Left ventricle myocardium inferior (tissue), 1 donor: ENCODE results near the gene CDK6. TPM values are rescaled to one million over a fixed set of nuclear protein-coding genes. Genes with fewer than 3 reads are reported as not detected.

Experiments
- DNase-seq: peaks from one replicate; pipeline ENCODE4 v3.0.0-alpha.2; 2020
- H3K27ac ChIP-seq: fragments of 200-600 bp; replicated peaks from 2 replicates; pipeline ENCODE4 v1.8.0; 2021
- H3K27me3 ChIP-seq: fragments of 200-600 bp; 2 replicates; pipeline ENCODE4 v1.8.0; 2021; ENCODE audit warnings: low read depth
- H3K36me3 ChIP-seq: fragments of 200-600 bp; 2 replicates; pipeline ENCODE4 v1.8.0; 2021
- H3K4me1 ChIP-seq: fragments of 200-600 bp; 2 replicates; pipeline ENCODE4 v1.8.0; 2021
- H3K4me3 ChIP-seq: fragments of 200-600 bp; 2 replicates; pipeline ENCODE4 v1.8.0; 2021; ENCODE audit warnings: mild to moderate bottlenecking, moderate library complexity
- H3K9me3 ChIP-seq: fragments of 200-600 bp; replicated peaks from 2 replicates; pipeline ENCODE4 v1.8.0; 2021
- intact Hi-C: fragments of 100-400 bp; cut with micrococcal nuclease; formaldehyde crosslinking; loops from one replicate; pipeline ENCODE4 v1.11.0; 2022
- total RNA-seq: library from RNA; stranded (reverse); fragmentation: NEBNext Ultra II Directional; extraction: Animal tissue kit (Norgen Biotek cat#: 25700); gene quantifications from one replicate; pipeline ENCODE4 v1.2.1, GENCODE V29; 2021
- TF ChIP-seq, protein P1 (sequence below): fragments of 200-600 bp; IDR thresholded peaks from 2 replicates; pipeline ENCODE4 v1.8.0; 2021; ENCODE audit warnings: antibody characterized with exemption, mild to moderate bottlenecking, borderline replicate concordance
- donor health status: DM: no; HTN: yes; CAD: no; lungs with severe emphysema.

CDK6 gene
- total RNA-seq, 1 donor from 2014 or later, result 16.5 TPM

- Histone ChIP-seq H3K9me3 (peaks cover 9% of the 10 kb centered on the region), H3K27me3 (no peaks in the 10 kb centered on the region), H3K4me3 (no peak overlapping the region), H3K36me3 (no peaks in the 10 kb centered on the region), H3K27ac (no peak overlapping the region), H3K4me1 (peaks cover 30% of the 10 kb centered on the region)
- intact Hi-C loops, result no loop called here
- TF ChIP-seq, protein P1, sequence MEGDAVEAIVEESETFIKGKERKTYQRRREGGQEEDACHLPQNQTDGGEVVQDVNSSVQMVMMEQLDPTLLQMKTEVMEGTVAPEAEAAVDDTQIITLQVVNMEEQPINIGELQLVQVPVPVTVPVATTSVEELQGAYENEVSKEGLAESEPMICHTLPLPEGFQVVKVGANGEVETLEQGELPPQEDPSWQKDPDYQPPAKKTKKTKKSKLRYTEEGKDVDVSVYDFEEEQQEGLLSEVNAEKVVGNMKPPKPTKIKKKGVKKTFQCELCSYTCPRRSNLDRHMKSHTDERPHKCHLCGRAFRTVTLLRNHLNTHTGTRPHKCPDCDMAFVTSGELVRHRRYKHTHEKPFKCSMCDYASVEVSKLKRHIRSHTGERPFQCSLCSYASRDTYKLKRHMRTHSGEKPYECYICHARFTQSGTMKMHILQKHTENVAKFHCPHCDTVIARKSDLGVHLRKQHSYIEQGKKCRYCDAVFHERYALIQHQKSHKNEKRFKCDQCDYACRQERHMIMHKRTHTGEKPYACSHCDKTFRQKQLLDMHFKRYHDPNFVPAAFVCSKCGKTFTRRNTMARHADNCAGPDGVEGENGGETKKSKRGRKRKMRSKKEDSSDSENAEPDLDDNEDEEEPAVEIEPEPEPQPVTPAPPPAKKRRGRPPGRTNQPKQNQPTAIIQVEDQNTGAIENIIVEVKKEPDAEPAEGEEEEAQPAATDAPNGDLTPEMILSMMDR, result no peak
- no peak for DNase-seq
These were observed 133.8 kb downstream of the CDK6 start for GRCh38 chr7:92702535-92702934.

GRCh38 chr7:92699966-92700514 lies 136.3 kb downstream of the CDK6 start:
- TF ChIP-seq, protein P1, result no peak
- Histone ChIP-seq H3K36me3 (no peaks in the 10 kb centered on the region), H3K27ac (peak overlapping the region; percentile 88), H3K4me1 (peaks cover 55% of the 10 kb centered on the region), H3K4me3 (no peak overlapping the region), H3K27me3 (no peaks in the 10 kb centered on the region), H3K9me3 (peaks cover 6% of the 10 kb centered on the region)
- intact Hi-C loops, result loop anchor here (5.0 to 10.0 kb wide), 2 partner anchors 75 to 132 kb away; no protein-coding TSS in a partner anchor
- DNase-seq, result no peak

- peak overlapping the region; percentile 88 for H3K27ac ChIP-seq
- TF ChIP-seq, protein P1, result no peak
- intact Hi-C loops, result loop anchor here (5.0 to 10.0 kb wide), 2 partner anchors 75 to 133 kb away; no protein-coding TSS in a partner anchor
These were observed 136.8 kb downstream of the CDK6 start for GRCh38 chr7:92699560-92699959.

GRCh38 chr7:92698237-92698841 lies 138.0 kb downstream of the CDK6 start:
- Histone ChIP-seq H3K9me3 (no peaks in the 10 kb centered on the region), H3K36me3 (no peaks in the 10 kb centered on the region), H3K4me3 (peak overlapping the region; percentile 39), H3K27ac (peak overlapping the region; percentile 88), H3K27me3 (no peaks in the 10 kb centered on the region), H3K4me1 (peaks cover 64% of the 10 kb centered on the region)
- TF ChIP-seq, protein P1, result peak; percentile 46
- peak; percentile 33 for DNase-seq
- intact Hi-C loops, result loop anchor here (5.0 to 10.0 kb wide), 2 partner anchors 74 to 134 kb away; no protein-coding TSS in a partner anchor

More at GRCh38 chr7:92699560-92699959, 136.8 kb downstream of the CDK6 start:
- H3K4me3 ChIP-seq, result no peak overlapping the region
- peaks cover under 1% of the 10 kb centered on the region for H3K9me3 ChIP-seq
- no peak for DNase-seq
- H3K36me3 ChIP-seq, result no peaks in the 10 kb centered on the region
- peaks cover 60% of the 10 kb centered on the region for H3K4me1 ChIP-seq
- no peaks in the 10 kb centered on the region for H3K27me3 ChIP-seq

DNA sequence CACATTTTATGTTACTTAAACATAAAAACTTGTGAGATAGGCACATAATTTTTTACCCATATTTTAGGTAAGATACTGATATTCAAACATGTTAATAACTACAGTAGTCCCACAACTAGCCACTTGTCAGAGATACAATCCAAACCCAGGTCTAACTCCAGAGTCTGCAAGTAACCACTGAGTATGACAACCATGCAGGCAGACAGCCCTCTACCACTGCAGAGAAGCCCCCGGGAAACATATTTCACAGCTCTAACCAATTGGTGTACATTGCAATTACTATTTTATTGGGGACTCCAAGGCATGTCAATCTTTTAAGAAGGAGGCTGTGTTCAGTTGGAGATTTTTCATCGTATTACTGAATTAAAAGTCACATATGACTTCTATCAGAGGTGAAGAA lies 139.0 kb downstream of the CDK6 start:
- Histone ChIP-seq H3K4me1 (peaks cover 64% of the 10 kb centered on the region), H3K27me3 (no peaks in the 10 kb centered on the region), H3K9me3 (no peaks in the 10 kb centered on the region), H3K4me3 (peak overlapping the region; percentile 39), H3K36me3 (no peaks in the 10 kb centered on the region), H3K27ac (peak overlapping the region; percentile 88)
- TF ChIP-seq, protein P1, result no peak
- DNase-seq, result no peak
- intact Hi-C loops, result loop anchor here (5.0 to 10.0 kb wide), 2 partner anchors 73 to 135 kb away; no protein-coding TSS in a partner anchor
